GM19351 (cell line): ENCODE measurements around the gene CACNG3.

Experiments
- ATAC-seq: cut with Tn5 transposase; IDR thresholded peaks from one replicate; pipeline ENCODE4 v1.9.1; 2021; ENCODE audit warnings: mild to moderate bottlenecking, moderate library complexity; ENCODE audit not compliant: unreplicated experiment

CACNG3 gene

GRCh38 chr16:24381470-24382118 is 125.5 kb downstream of the CACNG3 start:
- ATAC-seq, result no peak

- no peak for ATAC-seq
These were observed 126.8 kb downstream of the CACNG3 start for GRCh38 chr16:24382762-24383407.

GRCh38 chr16:24394341-24394740 is 138.2 kb downstream of the CACNG3 start:
- ATAC-seq, result no peak

GRCh38 chr16:24396350-24397271 is 140.5 kb downstream of the CACNG3 start:
- peak; percentile 74 for ATAC-seq

- no peak for ATAC-seq
These were observed 152.9 kb downstream of the CACNG3 start for GRCh38 chr16:24409045-24409444.
